ENCODE data around the gene USF3.

Gene USF3

DNA sequence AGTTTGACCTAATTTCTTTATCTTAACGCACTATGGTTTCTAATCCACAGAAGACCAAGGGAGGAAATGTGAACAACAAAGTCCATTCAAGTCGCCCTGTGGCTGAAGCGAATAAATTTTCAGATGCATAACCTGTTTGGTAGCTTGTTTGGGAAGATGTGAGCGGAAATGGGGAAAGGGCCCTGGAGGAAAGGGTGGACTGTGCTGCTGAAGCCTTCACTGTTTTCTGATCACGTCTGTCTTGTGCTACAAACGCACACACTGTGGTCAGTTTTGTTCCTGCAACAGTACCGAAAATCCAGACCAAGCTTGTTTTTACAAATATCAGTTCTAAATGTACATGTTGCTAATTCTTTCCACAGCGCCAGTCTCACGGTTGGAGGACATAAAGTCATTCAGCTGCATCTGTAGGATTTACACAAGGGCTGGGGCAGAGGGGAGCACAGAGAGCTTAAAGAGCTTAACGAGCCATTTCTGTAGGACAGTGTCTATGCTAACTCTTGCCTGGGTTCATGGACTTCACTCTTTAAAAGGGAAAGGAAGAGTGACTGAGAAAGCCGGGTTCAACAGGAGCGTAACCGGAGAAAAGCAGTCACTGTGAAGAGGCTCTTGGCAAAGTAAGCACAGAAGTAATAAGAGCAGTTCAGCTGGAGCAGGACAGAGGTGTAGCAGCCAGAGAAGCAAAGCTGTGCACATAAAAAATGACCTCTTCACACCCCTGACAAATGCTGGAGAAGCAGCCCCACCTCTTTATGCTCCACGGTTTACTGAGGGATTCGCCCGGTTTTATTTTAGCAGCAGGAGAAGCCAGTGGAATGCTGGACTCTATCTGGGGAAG, 66.6 kb downstream of the USF3 start:
- no peaks in the 10 kb centered on the region for H3K27me3 Mint-ChIP-seq
- ATAC-seq (replicated peaks) (no peak), DNase-seq (no peak)
- H3K9me3 Mint-ChIP-seq, result no peaks in the 10 kb centered on the region
- peaks cover 4 to 5% of the 10 kb centered on the region in 2 donors for H3K4me1 Mint-ChIP-seq (ENCODE audit: low read depth in 2 of 2)
- H3K27ac Mint-ChIP-seq, result no peak overlapping the region
- no peak overlapping the region for H3K4me3 Mint-ChIP-seq
- peaks cover 35% of the 10 kb centered on the region for H3K36me3 Mint-ChIP-seq (ENCODE audit: insufficient read depth)

GRCh38 chr3:113628788-113629187, 67.7 kb downstream of the USF3 start:
- Mint-ChIP-seq H3K36me3 (ENCODE audit: insufficient read depth) (peaks cover 45% of the 10 kb centered on the region), H3K27ac (no peak overlapping the region), H3K4me1 (ENCODE audit: low read depth in 2 of 2) (peaks cover 4 to 5% of the 10 kb centered on the region in 2 donors)

DNA sequence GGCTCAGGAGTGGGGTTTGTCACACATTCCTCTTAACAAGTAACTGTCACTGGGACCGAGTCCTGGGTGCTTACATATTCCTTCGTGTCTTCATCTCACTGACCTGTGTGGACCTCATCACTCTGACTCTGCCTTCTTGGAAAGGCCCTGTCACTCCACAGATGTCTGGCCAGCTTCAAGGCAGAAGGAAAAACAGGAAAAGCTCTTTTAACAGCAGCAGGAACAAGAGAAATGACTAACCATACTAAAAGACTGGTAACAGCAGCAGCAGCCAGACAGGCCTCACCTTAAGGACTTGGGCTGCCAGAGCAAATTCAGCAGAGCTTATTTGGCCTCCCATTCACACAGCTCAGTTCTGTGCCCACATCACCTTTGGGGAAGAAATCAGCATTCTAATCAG, 68.1 kb downstream of the USF3 start:
- no peaks in the 10 kb centered on the region for H3K9me3 Mint-ChIP-seq
- H3K36me3 Mint-ChIP-seq (ENCODE audit: insufficient read depth), result peaks cover 49% of the 10 kb centered on the region
- H3K27ac Mint-ChIP-seq, result peak overlapping the region in 1 of 2 donors; percentile 39
- H3K4me3 Mint-ChIP-seq, result no peak overlapping the region
- peaks cover 4 to 5% of the 10 kb centered on the region in 2 donors for H3K4me1 Mint-ChIP-seq (ENCODE audit: low read depth in 2 of 2)
- no peaks in the 10 kb centered on the region for H3K27me3 Mint-ChIP-seq
- no peak for DNase-seq
- ATAC-seq (replicated peaks), result no peak

More at GRCh38 chr3:113628788-113629187, 67.7 kb downstream of the USF3 start:
- ATAC-seq (replicated peaks) (no peak), DNase-seq (no peak)
- Mint-ChIP-seq H3K4me3 (no peak overlapping the region), H3K9me3 (no peaks in the 10 kb centered on the region), H3K27me3 (no peaks in the 10 kb centered on the region)

DNA sequence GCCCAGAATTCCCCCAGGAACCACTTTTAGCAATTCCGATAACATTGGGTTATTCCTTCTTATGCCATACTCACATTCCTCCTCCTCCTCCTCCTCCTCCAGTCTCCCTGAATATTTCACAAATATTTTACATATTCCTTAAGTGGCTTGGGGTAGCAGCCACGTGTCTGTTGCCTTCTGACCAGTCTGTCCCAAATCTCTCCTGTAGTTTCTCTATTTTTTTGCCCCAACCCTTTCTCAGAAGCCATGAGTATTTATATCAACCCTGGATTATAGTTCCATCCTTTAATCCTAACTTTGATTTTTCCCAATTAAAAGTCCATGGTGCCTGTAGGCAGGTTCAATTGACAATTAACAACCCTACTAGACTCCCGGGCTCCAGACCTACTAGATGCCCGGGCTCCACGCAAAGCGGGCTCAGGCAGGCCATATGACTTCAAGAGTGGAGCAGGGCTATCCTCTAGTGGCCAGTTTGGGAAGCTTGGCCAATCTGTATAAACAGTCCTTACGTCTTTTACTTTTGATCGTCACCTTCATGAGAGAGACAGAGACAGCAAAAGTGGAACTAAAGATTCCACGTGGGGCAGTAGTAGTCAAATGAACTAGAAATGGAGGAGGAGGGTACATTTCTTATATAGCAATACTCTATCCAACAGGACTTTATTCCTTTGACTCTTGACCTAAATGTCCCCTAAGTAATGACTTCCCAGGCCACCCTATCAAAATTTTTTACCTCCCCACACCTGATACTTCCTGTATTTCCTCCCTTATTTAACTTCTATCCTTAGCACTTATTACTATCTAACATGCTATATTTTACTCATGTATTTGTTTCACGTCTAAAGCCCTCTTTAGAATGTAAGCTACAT, 69.7 kb downstream of the USF3 start:
- Mint-ChIP-seq H3K4me3 (no peak overlapping the region), H3K27ac (no peak overlapping the region), H3K4me1 (ENCODE audit: low read depth in 2 of 2) (peaks cover 4 to 5% of the 10 kb centered on the region in 2 donors), H3K36me3 (ENCODE audit: insufficient read depth) (peaks cover 58% of the 10 kb centered on the region), H3K27me3 (no peaks in the 10 kb centered on the region), H3K9me3 (no peaks in the 10 kb centered on the region)
- ATAC-seq (replicated peaks) (peak; percentile 42), DNase-seq (no peak)

- peaks cover 67% of the 10 kb centered on the region for H3K36me3 Mint-ChIP-seq (ENCODE audit: insufficient read depth)
- H3K4me3 Mint-ChIP-seq, result no peak overlapping the region
- H3K9me3 Mint-ChIP-seq, result no peaks in the 10 kb centered on the region
- no peaks in the 10 kb centered on the region for H3K27me3 Mint-ChIP-seq
- H3K27ac Mint-ChIP-seq, result peak overlapping the region in 1 of 2 donors; percentile 3
- ATAC-seq (replicated peaks) (no peak), DNase-seq (no peak)
- H3K4me1 Mint-ChIP-seq (ENCODE audit: low read depth in 2 of 2), result peaks cover 4 to 5% of the 10 kb centered on the region in 2 donors
These were observed 70.6 kb downstream of the USF3 start for GRCh38 chr3:113625834-113626233.

GRCh38 chr3:113623811-113624210, 72.6 kb downstream of the USF3 start:
- DNase-seq (no peak), ATAC-seq (replicated peaks) (no peak)
- Mint-ChIP-seq H3K27ac (no peak overlapping the region), H3K4me1 (ENCODE audit: low read depth in 2 of 2) (peaks cover 4 to 5% of the 10 kb centered on the region in 2 donors), H3K4me3 (no peak overlapping the region), H3K9me3 (no peaks in the 10 kb centered on the region), H3K36me3 (ENCODE audit: insufficient read depth) (peaks cover 73% of the 10 kb centered on the region), H3K27me3 (no peaks in the 10 kb centered on the region)

- peaks cover 3 to 5% of the 10 kb centered on the region in 2 donors for H3K4me1 Mint-ChIP-seq (ENCODE audit: low read depth in 2 of 2)
- ATAC-seq (replicated peaks) (no peak), DNase-seq (no peak)
These were observed 73.1 kb downstream of the USF3 start for GRCh38 chr3:113623324-113623723.

DNA sequence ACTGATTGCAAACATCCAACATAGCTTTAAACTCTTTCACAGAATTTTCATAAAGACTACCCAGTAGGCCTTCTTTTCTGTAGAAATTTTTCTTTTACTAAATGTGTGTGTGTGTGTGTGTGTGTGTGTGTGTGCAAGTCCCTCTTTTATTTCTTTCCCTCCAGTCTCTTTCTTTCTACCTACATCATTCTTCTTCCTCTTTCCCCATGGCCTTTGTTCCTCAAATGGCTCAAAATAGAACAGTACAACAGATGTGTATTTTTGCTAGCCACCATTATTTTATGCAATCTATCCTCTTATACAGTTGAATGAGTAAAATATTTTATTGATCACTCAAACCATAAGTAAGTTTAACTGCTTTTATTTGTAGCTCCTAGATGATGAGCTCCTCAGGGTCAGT, 76.4 kb downstream of the USF3 start:
- H3K9me3 Mint-ChIP-seq, result no peaks in the 10 kb centered on the region
- peak overlapping the region in 1 of 2 donors; percentile 26 for H3K27ac Mint-ChIP-seq
- H3K36me3 Mint-ChIP-seq (ENCODE audit: insufficient read depth), result peaks cover 59% of the 10 kb centered on the region
- H3K4me1 Mint-ChIP-seq (ENCODE audit: low read depth in 2 of 2), result no peaks in the 10 kb centered on the region
- no peak for DNase-seq
- H3K4me3 Mint-ChIP-seq, result no peak overlapping the region
- H3K27me3 Mint-ChIP-seq, result no peaks in the 10 kb centered on the region
- ATAC-seq (replicated peaks), result no peak

More at GRCh38 chr3:113623324-113623723, 73.1 kb downstream of the USF3 start:
- Mint-ChIP-seq H3K27ac (no peak overlapping the region), H3K9me3 (no peaks in the 10 kb centered on the region), H3K4me3 (no peak overlapping the region), H3K27me3 (no peaks in the 10 kb centered on the region), H3K36me3 (ENCODE audit: insufficient read depth) (peaks cover 72% of the 10 kb centered on the region)

GRCh38 chr3:113617726-113618125, 78.7 kb downstream of the USF3 start:
- H3K4me1 Mint-ChIP-seq (ENCODE audit: low read depth in 2 of 2), result no peaks in the 10 kb centered on the region
- H3K27ac Mint-ChIP-seq, result peak overlapping the region in 1 of 2 donors; percentile 13
- ATAC-seq (replicated peaks) (no peak), DNase-seq (no peak)
- H3K4me3 Mint-ChIP-seq, result no peak overlapping the region
- H3K9me3 Mint-ChIP-seq, result no peaks in the 10 kb centered on the region
- H3K27me3 Mint-ChIP-seq, result no peaks in the 10 kb centered on the region
- H3K36me3 Mint-ChIP-seq (ENCODE audit: insufficient read depth), result peaks cover 57% of the 10 kb centered on the region

- H3K27me3 Mint-ChIP-seq, result no peaks in the 10 kb centered on the region
- peaks cover 57% of the 10 kb centered on the region for H3K36me3 Mint-ChIP-seq (ENCODE audit: insufficient read depth)
- ATAC-seq (replicated peaks), result no peak
- H3K4me1 Mint-ChIP-seq (ENCODE audit: low read depth in 2 of 2), result no peaks in the 10 kb centered on the region
- no peak overlapping the region for H3K4me3 Mint-ChIP-seq
- no peak overlapping the region for H3K27ac Mint-ChIP-seq
- DNase-seq, result no peak
- H3K9me3 Mint-ChIP-seq, result no peaks in the 10 kb centered on the region
These were observed 80.5 kb downstream of the USF3 start for GRCh38 chr3:113615976-113616375.

DNA sequence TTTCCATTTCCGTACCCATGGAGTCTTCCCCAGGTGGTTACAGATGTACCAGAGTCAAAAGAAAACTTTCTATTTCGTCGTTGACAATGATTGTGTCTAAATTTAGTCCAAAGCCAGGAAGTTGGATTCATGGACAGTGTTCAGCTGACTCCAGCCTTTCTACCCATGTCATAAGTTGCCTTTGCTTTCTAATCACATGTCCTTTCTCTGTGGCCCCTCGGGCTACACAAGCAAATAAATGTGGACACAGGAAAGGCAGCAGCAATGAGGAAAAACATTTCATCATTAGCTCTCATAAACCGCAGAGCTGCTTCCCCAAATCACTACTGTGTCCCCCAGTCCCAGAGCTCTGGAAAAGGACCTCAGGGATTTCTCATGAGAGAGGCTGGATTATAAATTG, 82.0 kb downstream of the USF3 start:
- Mint-ChIP-seq H3K9me3 (no peaks in the 10 kb centered on the region), H3K4me1 (ENCODE audit: low read depth in 2 of 2) (no peaks in the 10 kb centered on the region), H3K27me3 (no peaks in the 10 kb centered on the region), H3K4me3 (no peak overlapping the region), H3K27ac (no peak overlapping the region), H3K36me3 (ENCODE audit: insufficient read depth) (peaks cover 59% of the 10 kb centered on the region)
- DNase-seq, result no peak
- no peak for ATAC-seq (replicated peaks)

DNA sequence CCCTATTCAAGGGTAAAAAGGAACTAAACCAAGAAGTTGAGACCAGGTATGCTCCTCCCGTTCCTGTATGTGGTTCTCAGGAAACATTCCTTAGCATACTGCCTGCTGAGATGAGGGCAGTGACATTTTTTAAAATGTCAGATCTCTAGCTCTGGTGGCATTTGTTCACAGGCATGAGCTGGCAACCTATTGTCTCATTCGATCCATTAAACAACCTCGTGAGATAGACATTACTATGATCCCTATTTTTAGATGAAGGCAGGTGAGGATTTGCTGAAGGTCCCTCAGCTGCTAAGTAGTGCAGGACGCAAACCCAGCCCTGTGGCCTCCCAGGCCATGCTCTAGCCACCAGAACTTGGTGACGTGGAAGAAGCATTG, 89.2 kb downstream of the USF3 start:
- Mint-ChIP-seq H3K9me3 (no peaks in the 10 kb centered on the region), H3K4me1 (ENCODE audit: low read depth in 2 of 2) (peaks cover 20 to 21% of the 10 kb centered on the region in 2 donors), H3K27ac (peak overlapping the region in 1 of 2 donors; percentile 49), H3K36me3 (ENCODE audit: insufficient read depth) (peaks cover 78% of the 10 kb centered on the region), H3K27me3 (no peaks in the 10 kb centered on the region), H3K4me3 (peak overlapping the region in 1 of 2 donors; percentile 54)
- ATAC-seq (replicated peaks) (no peak), DNase-seq (no peak)

DNA sequence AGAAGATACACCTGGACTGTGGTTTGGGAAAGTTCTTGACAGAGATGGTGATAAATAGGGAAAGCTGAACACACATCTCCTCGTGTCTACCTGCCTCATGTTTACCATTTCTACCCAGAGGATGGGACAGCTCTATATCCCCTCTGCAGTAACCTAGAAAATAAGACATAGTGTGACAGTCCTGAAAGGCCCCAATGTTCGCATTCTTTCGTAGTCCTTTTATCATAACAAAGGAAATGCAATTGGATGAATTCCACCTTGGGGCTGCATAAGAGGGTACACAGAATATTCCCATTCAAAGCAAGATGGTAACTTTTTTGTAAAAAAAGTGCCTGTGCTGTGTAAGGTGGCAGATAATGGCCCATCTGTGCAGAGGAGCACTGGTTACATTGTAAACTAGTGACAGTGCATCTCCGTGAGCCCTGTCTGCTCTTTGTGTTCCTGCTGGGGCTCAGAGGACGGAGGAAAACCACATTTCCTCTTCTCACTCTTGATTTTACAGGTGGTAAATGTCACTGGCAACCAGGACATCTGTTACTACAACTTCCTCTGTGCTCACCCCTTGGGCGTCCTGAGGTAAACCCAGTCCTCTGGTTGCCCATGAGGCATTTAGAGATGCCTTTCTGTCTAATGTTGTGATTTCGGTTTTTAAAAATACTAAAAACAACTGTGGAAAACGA, 89.8 kb downstream of the USF3 start:
- Mint-ChIP-seq H3K36me3 (ENCODE audit: insufficient read depth) (peaks cover 73% of the 10 kb centered on the region), H3K4me3 (peak overlapping the region in 1 of 2 donors; percentile 54)

More for the DNA sequence above, 89.8 kb downstream of the USF3 start:
- H3K9me3 Mint-ChIP-seq, result no peaks in the 10 kb centered on the region
- peak; percentile 99 for ATAC-seq (replicated peaks)
- peaks cover 20 to 21% of the 10 kb centered on the region in 2 donors for H3K4me1 Mint-ChIP-seq (ENCODE audit: low read depth in 2 of 2)
- peak; percentile 13 to 30 (median 28) for DNase-seq
- H3K27me3 Mint-ChIP-seq, result no peaks in the 10 kb centered on the region
- H3K27ac Mint-ChIP-seq, result peak overlapping the region in 1 of 2 donors; percentile 49
